ENCODE results near the gene MRPS33. TPM values are rescaled to one million over a fixed set of nuclear protein-coding genes. Genes with fewer than 3 reads are reported as not detected.
A peak's percentile ranks its signal among the peaks of the same experiment; 100 is the strongest.

MRPS33 gene
- total RNA-seq, 1 donor from 2014 or later, result 73.0 TPM

GRCh38 chr7:141027043-141027442 is 12.3 kb upstream of the MRPS33 start:
- Mint-ChIP-seq H3K36me3 (ENCODE audit: low read depth) (peaks cover 21% of the 10 kb centered on the region), H3K4me3 (no peak overlapping the region), H3K27me3 (peaks cover 16% of the 10 kb centered on the region), H3K27ac (no peak overlapping the region), H3K9me3 (peaks cover 34% of the 10 kb centered on the region), H3K4me1 (peaks cover 15% of the 10 kb centered on the region)
- intact Hi-C loops (cut with micrococcal nuclease), result no loop called here
- DNase-seq, result no peak

DNA sequence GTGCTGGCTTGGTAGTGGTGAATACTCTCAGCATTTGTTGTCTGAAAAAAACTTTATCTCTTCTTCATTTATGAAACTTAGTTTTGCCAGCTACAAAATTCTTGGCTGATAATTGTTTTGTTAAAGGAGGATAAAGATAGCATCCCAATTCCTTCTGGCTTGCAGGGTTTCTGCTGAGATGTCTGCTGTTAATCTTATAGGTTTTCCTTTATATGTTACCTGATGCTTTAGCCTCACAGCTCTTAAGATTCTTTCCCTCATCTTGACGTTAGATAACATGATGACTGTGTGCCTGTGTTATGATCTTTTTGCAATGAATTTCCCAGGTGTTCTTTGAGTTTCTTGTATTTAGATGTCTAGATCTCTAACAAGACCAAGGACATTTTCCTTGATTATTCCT is 9.9 kb upstream of the MRPS33 start:
- DNase-seq, result no peak
- Mint-ChIP-seq H3K27ac (no peak overlapping the region), H3K4me3 (no peak overlapping the region), H3K4me1 (peaks cover 15% of the 10 kb centered on the region), H3K36me3 (ENCODE audit: low read depth) (peaks cover 21% of the 10 kb centered on the region), H3K9me3 (peaks cover 31% of the 10 kb centered on the region), H3K27me3 (peaks cover 23% of the 10 kb centered on the region)
- intact Hi-C loops (cut with micrococcal nuclease), result no loop called here

DNA sequence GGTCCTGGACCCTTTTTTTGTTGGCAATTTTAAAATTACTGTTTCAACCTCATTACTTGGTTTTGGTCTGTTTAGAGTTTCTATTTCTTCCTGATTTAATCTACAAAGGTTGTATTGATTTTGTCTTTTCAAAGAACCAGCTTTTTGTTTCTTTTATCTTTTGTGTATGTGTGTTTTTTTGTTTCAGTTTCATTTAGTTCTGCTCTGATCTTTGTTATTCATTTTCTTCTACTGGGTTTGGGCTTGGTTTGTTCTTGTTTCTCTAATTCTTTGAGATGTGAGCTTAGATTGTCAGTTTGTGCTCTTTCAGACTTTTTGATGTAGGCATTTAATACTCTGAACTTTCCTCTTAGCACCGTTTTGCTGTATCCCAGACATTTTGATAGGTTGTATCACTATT is 8.5 kb upstream of the MRPS33 start:
- H3K4me1 Mint-ChIP-seq, result peaks cover 15% of the 10 kb centered on the region
- peaks cover 22% of the 10 kb centered on the region for H3K27me3 Mint-ChIP-seq
- H3K36me3 Mint-ChIP-seq (ENCODE audit: low read depth), result peaks cover 21% of the 10 kb centered on the region
- peak overlapping the region; percentile 76 for H3K4me3 Mint-ChIP-seq
- peak overlapping the region; percentile 82 for H3K27ac Mint-ChIP-seq
- intact Hi-C loops (cut with micrococcal nuclease), result loop anchor here (1.0 kb wide), 1 partner anchor 9 kb away; the partner anchor contains the start of gene MRPS33
- no peak for DNase-seq
- peaks cover 23% of the 10 kb centered on the region for H3K9me3 Mint-ChIP-seq

- intact Hi-C loops (cut with micrococcal nuclease), result loop anchor here (10.0 kb wide), 2 partner anchors 1243 to 1673 kb away; partner anchors contain the start of genes FMC1 and HIPK2
These were observed 2.8 kb upstream of the MRPS33 start for GRCh38 chr7:141017555-141017954.

GRCh38 chr7:141016349-141016748 is 1.6 kb upstream of the MRPS33 start:
- Mint-ChIP-seq H3K27me3 (peaks cover 29% of the 10 kb centered on the region), H3K36me3 (ENCODE audit: low read depth) (no peaks in the 10 kb centered on the region), H3K27ac (no peak overlapping the region), H3K9me3 (peaks cover 7% of the 10 kb centered on the region), H3K4me3 (no peak overlapping the region), H3K4me1 (peaks cover 28% of the 10 kb centered on the region)
- no peak for DNase-seq
- intact Hi-C loops (cut with micrococcal nuclease), result loop anchor here (10.0 kb wide), 2 partner anchors 1242 to 1672 kb away; partner anchors contain the start of genes FMC1 and HIPK2

More at GRCh38 chr7:141017555-141017954, 2.8 kb upstream of the MRPS33 start:
- DNase-seq, result no peak
- Mint-ChIP-seq H3K9me3 (peaks cover 9% of the 10 kb centered on the region), H3K36me3 (ENCODE audit: low read depth) (no peaks in the 10 kb centered on the region), H3K27ac (no peak overlapping the region), H3K4me1 (peaks cover 19% of the 10 kb centered on the region), H3K27me3 (peaks cover 34% of the 10 kb centered on the region), H3K4me3 (no peak overlapping the region)

DNA sequence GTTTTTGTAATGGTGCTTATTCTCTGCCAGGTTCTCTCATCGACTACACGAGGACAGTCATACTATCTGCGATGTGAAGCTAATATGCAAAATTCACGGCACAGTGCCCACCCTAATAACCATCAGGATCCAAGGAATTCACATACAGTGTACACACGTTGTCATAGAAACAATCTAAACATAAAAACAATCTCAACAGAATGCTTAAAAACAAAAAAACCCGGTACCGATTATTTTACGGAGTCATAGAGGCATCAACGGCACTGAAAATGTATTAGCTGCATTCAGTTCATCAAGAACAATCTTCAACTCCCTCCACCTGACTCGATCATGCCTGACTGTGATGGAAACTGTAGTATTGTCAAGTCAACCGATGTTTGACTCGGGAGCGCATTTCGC is 628 bp downstream of the MRPS33 start:
- H3K36me3 Mint-ChIP-seq (ENCODE audit: low read depth), result peaks cover 9% of the 10 kb centered on the region
- H3K9me3 Mint-ChIP-seq, result peaks cover 7% of the 10 kb centered on the region
- peak overlapping the region; percentile 100 for H3K27ac Mint-ChIP-seq
- peak; percentile 61 for DNase-seq
- H3K27me3 Mint-ChIP-seq, result peaks cover 16% of the 10 kb centered on the region
- intact Hi-C loops (cut with micrococcal nuclease), result loop anchor here (1.0 to 10.0 kb wide), 12 partner anchors 9 to 1669 kb away; partner anchors contain the start of genes BRAF, FMC1, HIPK2 and NDUFB2
- H3K4me3 Mint-ChIP-seq, result peak overlapping the region; percentile 99
- H3K4me1 Mint-ChIP-seq, result peaks cover 30% of the 10 kb centered on the region

DNA sequence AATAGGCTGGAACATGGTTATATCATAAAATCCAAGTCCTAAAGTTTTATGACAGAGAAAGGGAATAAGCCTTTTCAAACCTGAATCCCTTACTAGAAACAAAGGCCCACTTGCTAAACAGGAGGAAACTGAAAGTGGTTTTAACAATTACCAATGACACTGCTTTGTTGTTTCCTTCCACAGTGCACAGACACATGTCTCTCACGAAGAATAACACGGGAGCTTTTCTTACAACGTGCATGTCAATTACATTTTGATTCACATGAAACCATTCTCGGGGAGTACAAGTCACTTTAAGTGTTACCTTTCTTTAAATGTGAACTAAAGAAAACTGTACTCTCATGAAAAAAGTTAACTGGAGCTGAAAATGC is 1.4 kb downstream of the MRPS33 start:
- H3K27me3 Mint-ChIP-seq, result peaks cover 12% of the 10 kb centered on the region
- H3K4me3 Mint-ChIP-seq, result peak overlapping the region; percentile 99
- peaks cover 30% of the 10 kb centered on the region for H3K4me1 Mint-ChIP-seq
- DNase-seq, result peak; percentile 71
- peaks cover 7% of the 10 kb centered on the region for H3K9me3 Mint-ChIP-seq
- H3K27ac Mint-ChIP-seq, result peak overlapping the region; percentile 100
- intact Hi-C loops (cut with micrococcal nuclease), result loop anchor here (2.0 to 10.0 kb wide), 4 partner anchors 137 to 1669 kb away; partner anchors contain the start of genes FMC1 and HIPK2
- peaks cover 9% of the 10 kb centered on the region for H3K36me3 Mint-ChIP-seq (ENCODE audit: low read depth)

DNA sequence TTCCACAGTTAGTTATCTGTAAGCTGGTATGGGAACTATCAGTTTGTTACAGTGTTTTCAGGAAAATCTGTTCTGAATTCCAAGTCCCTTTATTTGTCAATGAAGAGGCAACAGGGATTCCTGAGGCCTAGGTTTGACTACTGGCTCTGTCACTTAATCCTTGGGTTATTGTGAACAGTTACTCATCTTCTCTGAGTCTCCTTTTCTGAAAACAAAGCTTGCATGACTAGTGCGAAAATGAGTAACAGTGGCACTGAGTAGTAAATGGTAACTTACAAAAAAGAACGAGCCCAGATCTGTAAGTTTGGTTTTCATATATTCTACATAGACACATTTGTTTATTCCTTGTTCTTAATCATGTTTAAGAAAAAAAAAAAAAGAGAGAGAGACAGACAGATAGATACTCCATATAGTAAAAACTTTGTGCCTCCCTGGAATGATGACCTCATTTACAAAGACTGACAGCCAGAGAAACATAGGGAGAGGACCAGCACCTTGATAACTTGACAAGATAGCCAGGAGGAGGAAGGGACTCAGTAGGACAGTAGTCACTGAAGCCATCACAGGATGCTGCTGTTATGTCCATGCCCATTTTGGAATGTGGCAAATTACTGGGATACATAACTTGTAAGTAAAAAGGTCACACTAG is 1.9 kb downstream of the MRPS33 start:
- H3K4me1 Mint-ChIP-seq, result peaks cover 30% of the 10 kb centered on the region
- H3K27ac Mint-ChIP-seq, result peak overlapping the region; percentile 100
- H3K27me3 Mint-ChIP-seq, result peaks cover 11% of the 10 kb centered on the region
- intact Hi-C loops (cut with micrococcal nuclease), result loop anchor here (1.0 to 10.0 kb wide), 7 partner anchors 136 to 1668 kb away; partner anchors contain the start of genes FMC1 and HIPK2
- peaks cover 12% of the 10 kb centered on the region for H3K36me3 Mint-ChIP-seq (ENCODE audit: low read depth)
- H3K9me3 Mint-ChIP-seq, result peaks cover 7% of the 10 kb centered on the region
- peak overlapping the region; percentile 99 for H3K4me3 Mint-ChIP-seq
- DNase-seq, result no peak

- Mint-ChIP-seq H3K4me3 (peak overlapping the region; percentile 99), H3K36me3 (ENCODE audit: low read depth) (peaks cover 19% of the 10 kb centered on the region)
These were observed 2.6 kb downstream of the MRPS33 start for GRCh38 chr7:141012044-141012685.

DNA sequence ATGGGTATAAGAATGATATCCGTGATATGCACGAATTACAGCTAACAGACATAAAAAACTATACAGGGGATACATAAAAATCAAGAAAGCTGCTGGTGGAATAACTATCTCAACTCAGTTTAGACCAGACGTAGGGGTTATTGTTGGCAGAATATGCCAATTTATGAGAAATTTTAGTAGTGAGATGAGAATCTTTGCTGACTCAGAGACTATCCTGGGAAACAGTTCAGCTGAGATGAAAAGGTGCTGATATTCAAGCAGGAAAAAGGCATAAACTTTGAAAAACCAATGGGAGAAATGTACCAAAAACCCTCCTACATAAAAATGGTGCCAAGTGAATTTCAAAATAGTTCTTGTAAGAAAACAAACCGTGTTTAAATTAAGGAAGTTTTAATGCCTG is 3.3 kb downstream of the MRPS33 start:
- peaks cover 5% of the 10 kb centered on the region for H3K9me3 Mint-ChIP-seq

More at GRCh38 chr7:141012044-141012685, 2.6 kb downstream of the MRPS33 start:
- intact Hi-C loops (cut with micrococcal nuclease), result loop anchor here (1.0 to 10.0 kb wide), 7 partner anchors 135 to 1667 kb away; partner anchors contain the start of genes FMC1 and HIPK2
- Mint-ChIP-seq H3K27me3 (peaks cover 6% of the 10 kb centered on the region), H3K4me1 (peaks cover 30% of the 10 kb centered on the region), H3K9me3 (peaks cover 7% of the 10 kb centered on the region), H3K27ac (peak overlapping the region; percentile 100)
- DNase-seq, result peak; percentile 93

GRCh38 chr7:141003172-141004065 is 11.3 kb downstream of the MRPS33 start:
- intact Hi-C loops (cut with micrococcal nuclease), result no loop called here
- Mint-ChIP-seq H3K27ac (no peak overlapping the region), H3K27me3 (peaks cover 13% of the 10 kb centered on the region), H3K4me3 (no peak overlapping the region), H3K9me3 (no peaks in the 10 kb centered on the region), H3K4me1 (peaks cover 2% of the 10 kb centered on the region), H3K36me3 (ENCODE audit: low read depth) (peaks cover 21% of the 10 kb centered on the region)
- no peak for DNase-seq

More for the DNA sequence above, 3.3 kb downstream of the MRPS33 start:
- intact Hi-C loops (cut with micrococcal nuclease), result loop anchor here (5.0 to 10.0 kb wide), 3 partner anchors 354 to 1667 kb away; partner anchors contain the start of genes FMC1 and HIPK2
- DNase-seq, result no peak
- Mint-ChIP-seq H3K27ac (no peak overlapping the region), H3K27me3 (peaks cover under 1% of the 10 kb centered on the region), H3K4me3 (no peak overlapping the region), H3K36me3 (ENCODE audit: low read depth) (peaks cover 23% of the 10 kb centered on the region), H3K4me1 (peaks cover 32% of the 10 kb centered on the region)

DNA sequence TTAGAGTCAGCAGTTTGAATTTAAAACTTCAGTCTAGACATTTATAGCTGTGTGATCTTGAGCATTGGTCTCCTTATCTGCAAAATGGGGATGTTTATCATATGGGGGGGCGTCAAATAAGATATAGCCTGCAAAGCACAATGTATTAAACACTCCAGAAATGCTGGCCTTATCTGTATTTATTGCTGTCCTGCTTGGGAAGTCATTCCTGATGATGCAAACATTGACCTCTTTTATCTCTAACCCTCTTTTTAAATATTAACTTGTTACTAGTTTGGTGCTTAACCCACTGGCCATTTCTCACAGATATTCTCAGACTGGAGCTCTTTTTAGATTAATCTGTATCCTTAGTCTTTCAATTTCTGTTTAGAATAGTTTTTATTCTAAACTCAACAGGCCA is 13.2 kb downstream of the MRPS33 start:
- intact Hi-C loops (cut with micrococcal nuclease), result no loop called here
- Mint-ChIP-seq H3K36me3 (ENCODE audit: low read depth) (peaks cover 9% of the 10 kb centered on the region), H3K9me3 (no peaks in the 10 kb centered on the region), H3K4me3 (no peak overlapping the region), H3K27ac (no peak overlapping the region), H3K4me1 (peaks cover under 1% of the 10 kb centered on the region), H3K27me3 (peaks cover 21% of the 10 kb centered on the region)
- no peak for DNase-seq

DNA sequence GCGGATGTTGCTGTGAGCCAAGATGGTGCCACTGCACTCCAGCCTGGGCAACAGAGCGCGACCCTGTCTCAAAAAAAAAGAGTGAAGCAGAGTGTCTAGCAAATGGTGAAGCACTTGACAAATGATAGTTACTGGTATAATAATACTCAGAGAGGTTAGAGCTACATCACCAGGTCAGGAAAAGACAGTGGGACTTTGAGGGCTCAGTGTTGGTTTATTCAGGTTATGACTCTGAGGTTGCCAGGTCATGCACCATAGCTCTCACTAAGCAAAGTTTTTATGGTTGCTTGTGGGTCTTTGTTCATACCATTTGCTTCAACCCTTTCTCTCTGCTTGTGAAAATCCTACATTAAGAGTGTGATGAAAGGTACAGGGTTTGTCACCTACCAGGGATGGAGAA is 13.6 kb downstream of the MRPS33 start:
- Mint-ChIP-seq H3K9me3 (no peaks in the 10 kb centered on the region), H3K27me3 (peaks cover 24% of the 10 kb centered on the region), H3K4me3 (no peak overlapping the region), H3K27ac (no peak overlapping the region), H3K36me3 (ENCODE audit: low read depth) (peaks cover 5% of the 10 kb centered on the region), H3K4me1 (peaks cover 3% of the 10 kb centered on the region)
- DNase-seq, result no peak
- intact Hi-C loops (cut with micrococcal nuclease), result no loop called here
